ENCODE data around the gene CARD16.

The CARD16 gene

DNA sequence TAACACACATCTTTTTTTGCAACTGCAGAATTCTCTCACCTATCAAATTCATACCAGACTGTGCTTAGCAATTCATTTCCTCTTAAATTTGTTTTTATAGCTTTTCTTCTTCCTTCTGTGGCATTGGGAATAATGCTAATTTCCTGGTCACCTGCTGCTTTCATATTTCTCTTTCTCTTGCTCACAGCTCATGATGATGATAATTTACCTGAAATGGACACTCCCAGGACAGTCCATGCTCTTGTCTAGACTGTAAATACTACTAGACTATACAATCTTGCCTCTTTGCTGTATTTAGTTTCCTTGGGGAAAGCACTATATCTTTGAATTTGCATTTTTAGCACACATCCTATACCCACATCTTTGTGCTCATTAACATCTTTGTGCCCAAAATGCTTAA lies 37.7 kb downstream of the CARD16 start:
- peaks cover 16% of the 10 kb centered on the region for H3K4me1 ChIP-seq (ENCODE audit: insufficient read depth, low read length, poor library complexity, severe bottlenecking)
- no peaks in the 10 kb centered on the region for H3K9me3 ChIP-seq (ENCODE audit: insufficient read depth, low read depth, low read length)
- TF ChIP-seq EZH2phosphoT487 (IDR thresholded peaks at IDR 0.05; ENCODE audit: borderline replicate concordance): no peak
- TF ChIP-seq, protein P1, sequence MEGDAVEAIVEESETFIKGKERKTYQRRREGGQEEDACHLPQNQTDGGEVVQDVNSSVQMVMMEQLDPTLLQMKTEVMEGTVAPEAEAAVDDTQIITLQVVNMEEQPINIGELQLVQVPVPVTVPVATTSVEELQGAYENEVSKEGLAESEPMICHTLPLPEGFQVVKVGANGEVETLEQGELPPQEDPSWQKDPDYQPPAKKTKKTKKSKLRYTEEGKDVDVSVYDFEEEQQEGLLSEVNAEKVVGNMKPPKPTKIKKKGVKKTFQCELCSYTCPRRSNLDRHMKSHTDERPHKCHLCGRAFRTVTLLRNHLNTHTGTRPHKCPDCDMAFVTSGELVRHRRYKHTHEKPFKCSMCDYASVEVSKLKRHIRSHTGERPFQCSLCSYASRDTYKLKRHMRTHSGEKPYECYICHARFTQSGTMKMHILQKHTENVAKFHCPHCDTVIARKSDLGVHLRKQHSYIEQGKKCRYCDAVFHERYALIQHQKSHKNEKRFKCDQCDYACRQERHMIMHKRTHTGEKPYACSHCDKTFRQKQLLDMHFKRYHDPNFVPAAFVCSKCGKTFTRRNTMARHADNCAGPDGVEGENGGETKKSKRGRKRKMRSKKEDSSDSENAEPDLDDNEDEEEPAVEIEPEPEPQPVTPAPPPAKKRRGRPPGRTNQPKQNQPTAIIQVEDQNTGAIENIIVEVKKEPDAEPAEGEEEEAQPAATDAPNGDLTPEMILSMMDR (conservative IDR thresholded peaks at IDR 0.05; ENCODE audit: low read length): no peak
- H3K79me2 ChIP-seq (ENCODE audit: insufficient read depth, low read length): no peaks in the 10 kb centered on the region
- peak overlapping the region; percentile 46 for H3K4me2 ChIP-seq (ENCODE audit: low read depth, low read length, poor library complexity, severe bottlenecking)
- no peak overlapping the region for H3K9ac ChIP-seq (ENCODE audit: low read depth, low read length, poor library complexity, severe bottlenecking)
- H3F3A ChIP-seq (ENCODE audit: low read depth): no peaks in the 10 kb centered on the region
- no peaks in the 10 kb centered on the region for H3K9me2 ChIP-seq (replicated peaks; ENCODE audit: low read depth, low read length)
- no peaks in the 10 kb centered on the region for H3K36me3 ChIP-seq (ENCODE audit: insufficient read depth, low read length)
- peak overlapping the region; percentile 42; the same call in 1 of the 2 replicates for H2AFZ ChIP-seq (ENCODE audit: low read length)
- no peak overlapping the region for H3K4me3 ChIP-seq (ENCODE audit: low read length, poor library complexity, severe bottlenecking)
- no peaks in the 10 kb centered on the region for H3K27me3 ChIP-seq (ENCODE audit: insufficient read depth, low read length, poor library complexity, severe bottlenecking)
- H4K20me1 ChIP-seq (ENCODE audit: insufficient read depth, low read length, poor library complexity, severe bottlenecking): no peaks in the 10 kb centered on the region

DNA sequence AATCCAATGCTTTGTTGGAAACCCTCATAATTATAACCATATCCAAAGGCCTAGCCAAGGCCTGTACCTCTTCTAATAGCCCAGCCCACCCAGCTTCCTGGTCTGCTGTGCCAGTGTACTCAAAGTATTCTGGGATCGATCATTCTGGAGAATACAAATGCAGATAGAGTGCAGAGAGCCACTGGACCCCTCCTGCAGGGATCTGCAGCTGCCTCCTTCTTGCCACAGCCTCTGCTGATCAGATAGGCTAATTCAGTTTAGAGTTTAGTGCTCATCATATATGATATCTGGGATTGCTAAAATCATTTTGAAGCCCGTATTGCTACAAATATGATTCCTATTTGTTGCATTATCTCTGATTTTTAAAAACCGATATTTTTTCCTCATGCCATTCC lies 39.7 kb downstream of the CARD16 start:
- Histone ChIP-seq H2AFZ (ENCODE audit: low read length) (peak overlapping the region; percentile 48; the same call in 1 of the 2 replicates), H3K79me2 (ENCODE audit: insufficient read depth, low read length) (no peaks in the 10 kb centered on the region), H3K4me2 (ENCODE audit: low read depth, low read length, poor library complexity, severe bottlenecking) (no peak overlapping the region), H3K9ac (ENCODE audit: low read depth, low read length, poor library complexity, severe bottlenecking) (no peak overlapping the region), H3F3A (ENCODE audit: low read depth) (no peaks in the 10 kb centered on the region), H3K9me3 (ENCODE audit: insufficient read depth, low read depth, low read length) (no peaks in the 10 kb centered on the region), H3K27me3 (ENCODE audit: insufficient read depth, low read length, poor library complexity, severe bottlenecking) (no peaks in the 10 kb centered on the region), H3K4me1 (ENCODE audit: insufficient read depth, low read length, poor library complexity, severe bottlenecking) (peaks cover 16% of the 10 kb centered on the region), H3K9me2 (replicated peaks; ENCODE audit: low read depth, low read length) (no peaks in the 10 kb centered on the region), H3K36me3 (ENCODE audit: insufficient read depth, low read length) (no peaks in the 10 kb centered on the region), H3K4me3 (ENCODE audit: low read length, poor library complexity, severe bottlenecking) (no peak overlapping the region), H4K20me1 (ENCODE audit: insufficient read depth, low read length, poor library complexity, severe bottlenecking) (no peaks in the 10 kb centered on the region)
- TF ChIP-seq, protein P1 (conservative IDR thresholded peaks at IDR 0.05; ENCODE audit: low read length): no peak
- no peak for TF ChIP-seq EZH2phosphoT487 (IDR thresholded peaks at IDR 0.05; ENCODE audit: borderline replicate concordance)

DNA sequence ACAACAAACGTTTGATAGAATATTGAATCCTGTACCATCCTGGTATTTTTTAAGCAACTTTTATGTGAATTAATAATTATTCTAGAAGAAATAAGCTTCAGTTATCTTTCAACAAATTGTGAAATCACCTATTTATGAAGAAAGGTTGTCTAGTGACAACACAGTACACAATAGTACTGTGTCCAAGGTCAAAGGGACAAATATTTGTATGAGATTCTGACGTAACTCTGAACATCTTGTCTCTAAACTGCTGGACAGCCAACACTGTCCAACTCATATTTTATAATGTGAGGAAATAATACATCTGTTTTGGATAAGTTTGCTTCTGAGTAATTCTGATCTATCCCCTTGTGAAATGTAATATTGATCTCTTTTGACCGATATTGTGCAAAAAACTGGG lies 41.1 kb downstream of the CARD16 start:
- Histone ChIP-seq H3K9me2 (replicated peaks; ENCODE audit: low read depth, low read length) (no peaks in the 10 kb centered on the region), H3K9me3 (ENCODE audit: insufficient read depth, low read depth, low read length) (no peaks in the 10 kb centered on the region), H3K4me2 (ENCODE audit: low read depth, low read length, poor library complexity, severe bottlenecking) (no peak overlapping the region), H3K79me2 (ENCODE audit: insufficient read depth, low read length) (no peaks in the 10 kb centered on the region), H3K4me1 (ENCODE audit: insufficient read depth, low read length, poor library complexity, severe bottlenecking) (peaks cover 16% of the 10 kb centered on the region), H3F3A (ENCODE audit: low read depth) (no peaks in the 10 kb centered on the region), H4K20me1 (ENCODE audit: insufficient read depth, low read length, poor library complexity, severe bottlenecking) (no peaks in the 10 kb centered on the region), H3K4me3 (ENCODE audit: low read length, poor library complexity, severe bottlenecking) (no peak overlapping the region), H2AFZ (ENCODE audit: low read length) (no peak overlapping the region), H3K36me3 (ENCODE audit: insufficient read depth, low read length) (no peaks in the 10 kb centered on the region), H3K9ac (ENCODE audit: low read depth, low read length, poor library complexity, severe bottlenecking) (no peak overlapping the region), H3K27me3 (ENCODE audit: insufficient read depth, low read length, poor library complexity, severe bottlenecking) (no peaks in the 10 kb centered on the region)
- TF ChIP-seq, protein P1 (conservative IDR thresholded peaks at IDR 0.05; ENCODE audit: low read length): no peak
- no peak for TF ChIP-seq EZH2phosphoT487 (IDR thresholded peaks at IDR 0.05; ENCODE audit: borderline replicate concordance)
